NCI-H1694 treated with DMSO at 0.1 percent for 48 hours (cell line): ENCODE data around the gene SLC25A29.

ENCODE experiments used
- DNase-seq: peaks from one replicate; lab custom pipeline; 2025; lab: John Stamatoyannopoulos, UW

Gene SLC25A29

GRCh38 chr14:100281286-100282082 lies 24.8 kb downstream of the SLC25A29 start:
- DNase-seq, result no peak

- DNase-seq, result no peak
Measured at GRCh38 chr14:100279563-100279962, 26.7 kb downstream of the SLC25A29 start.

GRCh38 chr14:100279133-100279532 lies 27.1 kb downstream of the SLC25A29 start:
- no peak for DNase-seq

DNA sequence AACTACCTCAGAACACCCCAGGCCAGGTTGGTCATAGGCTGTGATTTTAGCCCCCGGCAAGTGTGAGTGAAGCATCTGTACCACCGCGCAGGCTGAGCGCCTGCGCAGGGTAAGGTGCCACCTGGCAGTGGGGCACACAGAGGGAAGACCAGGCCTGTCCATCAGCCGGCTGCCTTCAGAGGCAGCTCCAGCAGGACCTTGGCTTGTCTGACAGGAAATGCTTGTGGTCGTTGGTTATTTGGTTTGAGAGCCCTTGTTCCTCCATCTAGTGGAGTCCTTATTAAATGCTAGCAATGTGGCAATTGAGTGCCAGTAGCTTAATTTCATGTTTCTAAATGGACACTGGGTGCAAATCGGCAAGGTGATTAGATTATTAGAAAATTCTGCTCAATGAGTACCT lies 27.5 kb downstream of the SLC25A29 start:
- DNase-seq, result no peak

DNA sequence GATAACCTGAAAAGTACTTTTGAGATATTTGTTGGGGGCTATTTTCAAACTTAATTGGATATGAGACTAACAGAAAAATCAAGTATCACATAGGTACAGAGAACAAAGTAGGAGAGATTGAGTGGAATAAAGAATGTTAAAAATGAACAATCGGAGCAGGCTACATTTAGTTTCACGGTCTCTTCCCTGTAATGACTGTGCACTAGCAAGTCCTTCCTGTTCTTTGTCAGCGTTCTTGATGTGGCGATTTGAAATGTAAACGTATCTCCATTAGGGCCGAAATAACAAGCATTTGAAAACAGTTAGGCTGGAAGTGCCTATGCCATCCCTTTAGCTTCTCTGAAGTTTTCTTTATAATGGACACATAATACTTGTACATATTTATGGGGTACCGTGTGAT lies 31.0 kb downstream of the SLC25A29 start:
- DNase-seq, result no peak

- DNase-seq, result no peak
Measured at GRCh38 chr14:100274250-100274649, 32.0 kb downstream of the SLC25A29 start.

GRCh38 chr14:100271247-100271939 lies 34.9 kb downstream of the SLC25A29 start:
- DNase-seq, result peak; percentile 55

DNA sequence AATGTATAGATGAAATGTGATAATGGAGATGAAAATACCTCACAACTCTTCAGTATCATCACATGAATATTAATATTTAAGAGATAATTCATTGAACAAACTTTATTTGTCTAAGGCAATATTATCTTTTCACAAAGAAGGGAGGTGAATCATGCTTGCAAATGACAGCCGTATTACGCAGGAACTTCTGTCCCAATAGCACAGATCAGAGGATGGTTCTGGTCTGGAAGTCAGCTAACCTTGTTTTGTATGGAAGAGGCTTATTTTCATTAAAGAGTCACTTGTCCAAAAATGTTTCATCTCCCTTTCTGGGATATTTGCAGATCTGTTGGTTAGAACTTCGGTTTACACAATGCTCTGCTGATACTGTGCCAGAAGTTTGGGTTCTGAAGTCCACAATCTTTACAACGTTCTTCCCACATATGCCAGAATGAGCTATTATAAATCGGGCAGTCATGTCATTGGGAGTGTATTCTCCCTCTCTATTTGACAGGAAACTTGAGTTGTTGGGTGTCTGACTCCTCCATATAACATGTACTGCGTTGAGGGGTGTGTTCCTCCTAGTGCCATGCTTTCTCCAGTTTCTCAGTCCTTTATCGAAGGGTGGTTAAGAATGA lies 37.5 kb downstream of the SLC25A29 start:
- no peak for DNase-seq

DNA sequence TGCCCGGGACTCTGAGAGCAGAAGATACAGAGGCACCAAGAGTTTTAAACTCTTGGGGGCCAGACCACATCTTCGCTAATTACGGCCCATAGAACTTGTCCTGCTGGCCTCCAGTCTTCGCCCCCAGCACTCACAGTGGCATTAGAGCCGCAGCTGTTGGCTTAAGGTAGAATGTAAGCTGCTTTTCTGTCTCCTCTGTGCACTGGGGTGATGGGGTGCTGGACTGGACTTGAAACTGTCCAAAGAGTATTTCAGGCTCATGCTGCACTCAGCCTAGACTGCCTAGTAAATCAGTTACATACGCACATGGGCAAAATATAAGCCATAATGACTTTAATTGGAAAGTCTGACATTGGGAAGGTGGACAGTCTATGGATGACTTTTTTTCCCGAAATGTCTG lies 38.3 kb downstream of the SLC25A29 start:
- DNase-seq, result no peak

DNA sequence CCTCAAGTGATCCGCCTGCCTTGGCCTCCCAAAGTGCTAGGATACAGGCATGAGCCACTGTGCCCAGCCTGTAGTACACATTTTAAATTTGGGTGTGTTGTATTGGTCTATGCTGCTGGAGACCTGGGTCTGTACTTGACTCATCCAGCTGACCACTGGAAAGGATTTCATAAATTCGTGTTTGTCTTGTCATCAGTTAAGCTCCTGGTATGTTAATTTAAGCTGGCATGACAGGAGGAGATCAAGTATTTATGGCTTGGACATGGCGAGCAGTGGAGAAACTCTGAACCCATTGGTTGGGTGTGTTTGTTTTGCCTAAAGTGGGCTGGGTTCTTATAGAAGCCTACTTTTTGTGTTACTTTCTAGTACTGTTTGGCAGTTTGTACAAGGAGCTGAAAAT lies 43.1 kb downstream of the SLC25A29 start:
- no peak for DNase-seq

- DNase-seq, result no peak
Measured at GRCh38 chr14:100262545-100262944, 43.7 kb downstream of the SLC25A29 start.

- DNase-seq, result no peak
Measured at GRCh38 chr14:100261621-100262020, 44.6 kb downstream of the SLC25A29 start.

DNA sequence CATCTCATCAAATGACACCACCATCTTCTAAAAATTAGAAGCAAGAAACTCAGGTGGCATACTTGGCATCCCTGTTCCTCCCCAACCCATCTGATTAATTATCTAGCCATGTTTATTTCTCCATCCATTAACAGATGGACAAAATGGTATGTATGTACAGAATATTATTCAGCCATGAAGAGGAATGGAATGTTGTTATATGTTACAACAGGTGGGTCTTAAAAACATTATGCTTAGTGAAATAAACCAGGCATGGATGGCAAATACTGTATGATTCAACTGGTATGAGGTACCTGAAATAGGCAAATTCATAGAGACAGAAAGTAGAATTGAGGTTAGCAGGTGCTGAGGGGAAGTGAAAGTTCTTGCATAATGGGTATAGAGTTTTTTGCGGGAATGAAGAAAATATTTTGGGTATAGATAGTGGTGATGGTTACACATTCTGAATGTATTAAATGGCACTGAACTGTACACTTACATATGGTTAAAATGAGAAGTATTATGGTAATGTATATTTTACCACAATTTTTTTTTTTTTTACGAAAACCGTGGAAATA lies 49.8 kb downstream of the SLC25A29 start:
- no peak for DNase-seq

GRCh38 chr14:100252684-100253083 lies 53.6 kb downstream of the SLC25A29 start:
- no peak for DNase-seq

- DNase-seq, result no peak
Measured at GRCh38 chr14:100250732-100251465, 55.3 kb downstream of the SLC25A29 start.

- DNase-seq, result peak; percentile 88
Measured at GRCh38 chr14:100246809-100247428, 59.3 kb downstream of the SLC25A29 start.

- no peak for DNase-seq
Measured at GRCh38 chr14:100243020-100243419, 63.2 kb downstream of the SLC25A29 start.

GRCh38 chr14:100241279-100241678 lies 65.0 kb downstream of the SLC25A29 start:
- DNase-seq, result no peak
